Motor neuron (in vitro differentiated cells): Measurements from ENCODE around the gene BHMT. TPM values are rescaled to one million over a fixed set of nuclear protein-coding genes. Genes with fewer than 3 reads are reported as not detected.

Experiments used
- ATAC-seq, 8 experiments: fragments of 200-7000 bp; cut with Tn5 transposase; replicated peaks in 6 of 8; 2 replicates each; pipeline ENCODE4 v1.8.0; 2021; ENCODE audit warnings: mild to moderate bottlenecking in 8 of 8, moderate library complexity in 8 of 8
- H3K27ac ChIP-seq, 2 donors: fragments of 250-450 bp; sonication (Bioruptor Pico); 2 replicates each; pipeline ENCODE4 v1.9.0; 2021; ENCODE audit warnings: antibody characterized with exemption in 2 of 2, mild to moderate bottlenecking in 2 of 2, moderate library complexity in 1 of 2
- H3K4me1 ChIP-seq, 2 donors: fragments of 250-450 bp; sonication (Bioruptor Pico); replicated peaks in 1 of 2; 2 replicates each; pipeline ENCODE4 v1.6.1; 2021; ENCODE audit warnings: antibody characterized with exemption in 2 of 2, mild to moderate bottlenecking in 2 of 2, moderate library complexity in 1 of 2
- H3K4me3 ChIP-seq, 5 donors: fragments of 250-450 bp; sonication (Bioruptor Pico); 2 replicates each; pipeline ENCODE4 v1.9.0; 2021; ENCODE audit warnings: antibody characterized with exemption in 5 of 5, mild to moderate bottlenecking in 5 of 5, moderate library complexity in 4 of 5
- WGBS, 10 experiments: fragments of 450-650 bp; shearing (Covaris generic); methylation state at CpG; one replicate each; pipeline ENCODE4 v1.0.0; 2022; 5-methylcytosine and 5-hydroxymethylcytosine counted together
- in situ Hi-C, 9 experiments: fragments of 400-800 bp; cut with MboI; loops; one replicate each; pipeline ENCODE4 v1.15.0; 2021; ENCODE audit warnings: low sequenced_read_pairs in 9 of 9, low pct_unique_long_range_greater_than_20kb in 2 of 9; ENCODE audit not compliant: unreplicated experiment in 9 of 9
- total RNA-seq, 8 experiments: library from RNA; unstranded; fragments of 300-600 nt; gene quantifications; 2 replicates each; pipeline versions ENCODE4 v1.2.3 to v1.2.4, GENCODE V29; 2022

The BHMT gene
- total RNA-seq, 8 experiments from 2014 or later: 0.11 to 4.4 (median 0.58) TPM

DNA sequence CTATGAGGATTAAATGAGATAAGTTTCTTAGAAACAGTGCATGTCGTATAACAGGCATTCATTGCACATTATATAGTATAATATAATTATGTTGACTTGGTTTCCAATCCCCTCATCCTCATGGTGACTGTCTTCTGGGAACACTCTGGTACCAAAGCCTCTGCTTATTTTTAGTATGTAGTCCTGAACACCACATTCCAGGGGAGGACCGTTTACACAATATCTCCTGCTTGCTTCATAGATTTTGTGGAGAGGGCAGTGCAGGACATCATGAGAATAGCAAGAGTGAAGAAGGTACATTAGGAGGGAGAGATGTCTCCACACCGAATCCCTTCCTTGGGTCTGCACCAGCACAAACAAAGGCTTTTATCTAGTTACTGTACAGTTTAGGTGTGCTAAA lies 20.5 kb upstream of the BHMT start:
- in situ Hi-C loops: no loop called here
- Histone ChIP-seq H3K4me3 (no peak overlapping the region), H3K4me1 (no peaks in the 10 kb centered on the region), H3K27ac (no peak overlapping the region)
- no peak for ATAC-seq
- WGBS, 10 experiments: 50 to 90% (median 69%) methylated on average over 1 to 3 of the region's 3 CpGs; no CpG with 5 or more reads in 3 of the 10 experiments

DNA sequence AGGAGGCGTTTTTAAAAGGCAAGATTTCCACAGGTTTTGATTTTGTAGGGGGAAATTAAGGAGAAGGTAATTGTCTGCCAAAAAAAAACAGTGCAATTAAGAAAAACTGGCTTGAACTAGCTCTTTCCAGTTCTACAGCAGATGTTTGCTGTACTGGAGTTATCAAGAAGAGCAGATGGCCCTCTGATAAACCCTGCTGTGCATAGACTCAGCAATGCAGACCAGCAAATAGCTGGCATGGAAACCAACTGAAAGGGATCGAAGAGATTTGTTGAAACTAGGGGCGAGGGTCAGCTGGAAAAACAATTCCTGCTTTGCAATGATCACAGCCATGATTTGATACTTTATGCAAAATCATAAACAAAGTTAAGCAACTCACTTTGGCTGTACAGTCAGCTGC lies 17.8 kb upstream of the BHMT start:
- no peak overlapping the region for H3K27ac ChIP-seq
- no peak overlapping the region for H3K4me3 ChIP-seq
- in situ Hi-C loops: no loop called here
- H3K4me1 ChIP-seq: no peaks in the 10 kb centered on the region
- ATAC-seq: peak in 2 of 8 experiments; percentile 24 to 66
- WGBS, 10 experiments: 0 to 100% (median 46%) methylated on average over 1 to 3 of the region's 3 CpGs

DNA sequence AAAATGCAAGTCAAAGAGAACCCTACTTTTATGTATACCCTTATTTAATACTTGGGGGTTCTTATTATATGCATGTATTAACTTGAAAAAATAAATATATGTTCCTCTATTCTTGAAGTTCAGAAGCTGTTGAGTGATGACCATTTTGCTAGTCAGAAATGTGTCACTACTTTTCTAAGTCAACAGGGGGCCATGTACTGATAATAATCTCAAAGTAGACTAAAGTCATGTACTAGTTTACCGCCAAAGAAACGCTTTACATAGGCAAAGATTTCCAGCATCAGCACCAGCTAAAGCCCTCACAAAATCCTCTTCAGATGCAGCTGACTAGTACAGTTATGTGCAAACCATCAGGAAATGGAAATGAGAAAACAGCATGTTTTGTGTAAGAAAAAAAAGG lies 5.7 kb upstream of the BHMT start:
- no peaks in the 10 kb centered on the region for H3K4me1 ChIP-seq
- 75 to 100% (median 100%) methylated on average over 2 of the region's 2 CpGs; no CpG with 5 or more reads in 3 of the 10 experiments for WGBS, 10 experiments
- no peak for ATAC-seq
- in situ Hi-C loops: no loop called here
- no peak overlapping the region for H3K4me3 ChIP-seq
- no peak overlapping the region for H3K27ac ChIP-seq

DNA sequence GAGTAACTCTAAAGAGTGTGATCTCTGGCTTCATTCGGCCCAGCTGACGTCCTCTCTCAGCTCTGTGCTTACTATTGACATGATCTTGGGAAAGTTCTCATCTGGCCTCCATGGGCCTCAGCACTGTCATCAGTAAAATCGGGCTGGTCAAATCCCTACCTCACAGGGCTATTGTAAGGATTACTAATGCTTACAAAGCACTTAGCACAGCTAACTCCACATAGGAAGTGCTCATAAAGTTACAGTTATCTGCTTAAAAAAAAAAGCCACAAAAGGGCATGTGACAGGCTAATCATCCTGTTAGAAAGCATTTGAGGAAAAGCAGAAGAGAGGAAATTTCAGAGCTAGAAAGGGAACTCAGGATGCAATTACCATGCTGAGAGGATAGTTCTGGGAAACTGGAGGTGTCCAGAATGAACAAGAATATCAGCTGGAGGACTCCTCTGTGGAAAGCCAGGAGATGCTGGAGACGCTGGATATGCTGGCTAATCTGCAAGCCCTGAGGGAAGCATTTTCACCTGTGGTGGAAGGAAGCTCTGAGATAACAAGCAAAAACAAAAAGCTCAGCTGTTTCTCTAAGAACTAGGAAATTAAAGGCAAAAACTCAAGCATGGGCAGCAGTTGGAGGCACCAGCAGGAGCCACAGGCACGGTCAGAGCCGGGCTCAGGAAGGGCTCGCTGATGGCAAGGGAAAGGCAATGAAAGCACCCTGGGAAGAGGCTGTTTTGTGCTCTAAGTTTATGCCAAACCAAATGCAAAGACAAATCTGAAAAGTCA lies 4.4 kb upstream of the BHMT start:
- WGBS, 10 experiments: 66 to 90% (median 81%) methylated on average over 1 to 6 of the region's 7 CpGs; no CpG with 5 or more reads in 2 of the 10 experiments
- no peak overlapping the region for H3K27ac ChIP-seq
- ATAC-seq: no peak
- H3K4me1 ChIP-seq: no peaks in the 10 kb centered on the region
- in situ Hi-C loops: no loop called here
- H3K4me3 ChIP-seq: no peak overlapping the region

- in situ Hi-C loops: no loop called here
- Histone ChIP-seq H3K4me3 (no peak overlapping the region), H3K4me1 (no peaks in the 10 kb centered on the region), H3K27ac (no peak overlapping the region)
- WGBS, 10 experiments: 0 to 100% (median 81%) methylated on average over 1 to 3 of the region's 3 CpGs
- ATAC-seq: peak in 3 of 8 experiments; percentile 32 to 72 (median 56)
Measured at GRCh38 chr5:79108086-79108485, 3.5 kb upstream of the BHMT start.

GRCh38 chr5:79108792-79109191 lies 2.8 kb upstream of the BHMT start:
- Histone ChIP-seq H3K4me3 (no peak overlapping the region), H3K27ac (no peak overlapping the region), H3K4me1 (no peaks in the 10 kb centered on the region)
- 67 to 94% (median 78%) methylated on average over 1 to 7 of the region's 8 CpGs; no CpG with 5 or more reads in 5 of the 10 experiments for WGBS, 10 experiments
- in situ Hi-C loops: no loop called here
- ATAC-seq: no peak

- Histone ChIP-seq H3K4me1 (no peaks in the 10 kb centered on the region), H3K27ac (no peak overlapping the region), H3K4me3 (no peak overlapping the region)
- ATAC-seq: no peak
- 32 to 96% (median 58%) methylated on average over 5 to 15 of the region's 15 CpGs for WGBS, 10 experiments
- in situ Hi-C loops: no loop called here
Measured at GRCh38 chr5:79109527-79110492, 1.8 kb upstream of the BHMT start.

DNA sequence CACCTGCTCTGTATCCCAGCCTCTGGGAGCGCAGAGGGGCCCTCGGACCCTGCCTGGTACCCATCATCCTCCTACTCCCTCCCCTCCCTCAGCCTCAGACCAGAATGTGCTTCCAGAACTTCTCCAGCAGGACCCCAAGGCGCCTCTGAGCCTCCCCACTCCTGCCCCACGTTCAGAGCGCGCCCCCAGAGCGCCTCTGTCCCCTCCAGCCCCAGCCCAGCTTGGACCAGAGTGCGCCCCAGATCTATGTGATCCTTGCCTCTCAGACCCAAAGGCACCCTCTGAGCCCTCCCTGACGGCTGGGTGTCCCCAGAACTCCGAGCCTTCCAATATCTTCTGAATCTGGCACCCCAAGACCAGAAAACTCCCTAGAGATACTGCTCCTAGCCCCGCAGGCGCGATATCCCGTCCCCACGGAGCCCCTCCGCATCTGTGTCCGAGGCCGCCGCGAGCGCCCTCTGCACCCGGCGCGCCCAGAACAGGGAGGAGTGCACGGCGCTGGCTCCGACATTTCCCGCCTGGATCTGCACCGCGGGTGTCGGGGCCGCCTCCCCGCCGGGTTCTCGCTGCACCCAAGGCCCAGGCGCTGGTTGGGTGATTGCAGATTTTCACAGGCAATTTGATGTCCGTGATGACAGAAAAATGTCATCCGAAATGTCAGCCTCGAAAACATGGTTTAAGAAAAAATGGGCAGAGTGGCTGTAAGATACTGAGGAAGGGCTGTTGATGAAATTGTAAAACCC lies 522 bp downstream of the BHMT start:
- no peak overlapping the region for H3K4me3 ChIP-seq
- in situ Hi-C loops: no loop called here
- WGBS, 10 experiments: 0 to 67% (median 20%) methylated on average over 2 to 16 of the region's 39 CpGs; no CpG with 5 or more reads in 4 of the 10 experiments

DNA sequence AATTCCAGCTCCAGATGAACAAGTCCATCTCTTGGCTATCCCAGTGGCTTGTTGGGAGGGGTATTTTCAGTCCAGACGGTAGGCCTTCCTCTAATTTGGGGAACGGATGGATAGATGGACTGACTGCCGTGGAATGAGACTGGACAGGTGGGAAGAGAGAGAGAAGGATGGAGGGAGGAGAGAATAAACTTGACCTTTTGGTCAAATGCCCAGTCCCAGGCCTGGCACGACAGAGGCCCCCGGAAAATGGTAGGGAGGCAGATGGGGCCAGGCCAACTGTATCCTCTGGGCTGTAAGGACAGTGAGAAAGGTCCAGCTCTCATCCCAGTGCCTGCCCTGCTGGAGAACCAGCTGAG lies 1.1 kb downstream of the BHMT start:
- ATAC-seq: no peak
- 43 to 80% (median 50%) methylated on average over 1 to 3 of the region's 5 CpGs; no CpG with 5 or more reads in 5 of the 10 experiments for WGBS, 10 experiments
- in situ Hi-C loops: no loop called here
- Histone ChIP-seq H3K27ac (no peak overlapping the region), H3K4me1 (no peaks in the 10 kb centered on the region), H3K4me3 (no peak overlapping the region)

More for the DNA sequence above, 522 bp downstream of the BHMT start:
- Histone ChIP-seq H3K27ac (no peak overlapping the region), H3K4me1 (no peaks in the 10 kb centered on the region)
- ATAC-seq: peak in 4 of 8 experiments; percentile 32 to 57 (median 40)

GRCh38 chr5:79119486-79119885 lies 7.9 kb downstream of the BHMT start:
- 58 to 90% (median 86%) methylated on average over 2 to 4 of the region's 4 CpGs; no CpG with 5 or more reads in 1 of the 10 experiments for WGBS, 10 experiments
- Histone ChIP-seq H3K27ac (no peak overlapping the region), H3K4me1 (no peaks in the 10 kb centered on the region), H3K4me3 (no peak overlapping the region)
- in situ Hi-C loops: no loop called here
- ATAC-seq: no peak

DNA sequence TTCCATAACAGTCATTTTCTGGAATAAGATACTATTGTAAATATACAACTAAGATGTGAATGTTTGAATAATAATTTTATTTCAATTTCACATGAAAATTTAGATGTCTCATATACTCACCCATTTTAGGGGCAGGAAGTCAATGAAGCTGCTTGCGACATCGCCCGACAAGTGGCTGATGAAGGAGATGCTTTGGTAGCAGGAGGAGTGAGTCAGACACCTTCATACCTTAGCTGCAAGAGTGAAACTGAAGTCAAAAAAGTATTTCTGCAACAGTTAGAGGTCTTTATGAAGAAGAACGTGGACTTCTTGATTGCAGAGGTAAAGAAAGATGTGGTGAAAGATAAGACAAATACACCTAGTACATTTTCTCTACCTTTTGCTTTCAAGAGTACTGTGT lies 8.6 kb downstream of the BHMT start:
- Histone ChIP-seq H3K4me1 (no peaks in the 10 kb centered on the region), H3K27ac (no peak overlapping the region), H3K4me3 (no peak overlapping the region)
- 14 to 100% (median 94%) methylated on average over 1 to 4 of the region's 4 CpGs; no CpG with 5 or more reads in 1 of the 10 experiments for WGBS, 10 experiments
- ATAC-seq: no peak
- in situ Hi-C loops: no loop called here

- in situ Hi-C loops: no loop called here
Measured at GRCh38 chr5:79122973-79123372, 11.4 kb downstream of the BHMT start.

GRCh38 chr5:79124607-79125006 lies 13.0 kb downstream of the BHMT start:
- in situ Hi-C loops: loop anchor here in 1 of 9 experiments (25.0 kb wide), 1 partner anchor 338 kb away; no protein-coding TSS in a partner anchor
- no peak overlapping the region for H3K4me3 ChIP-seq
- H3K4me1 ChIP-seq: no peaks in the 10 kb centered on the region
- WGBS, 10 experiments: 33 to 100% (median 57%) methylated on average over 1 of the region's 1 CpG; no CpG with 5 or more reads in 3 of the 10 experiments
- H3K27ac ChIP-seq: no peak overlapping the region
- no peak for ATAC-seq

More at GRCh38 chr5:79122973-79123372, 11.4 kb downstream of the BHMT start:
- Histone ChIP-seq H3K27ac (no peak overlapping the region), H3K4me3 (no peak overlapping the region), H3K4me1 (no peaks in the 10 kb centered on the region)
- ATAC-seq: no peak
